ENCODE data around the gene ZNF598. TPM values are rescaled to one million over a fixed set of nuclear protein-coding genes. Genes with fewer than 3 reads are reported as not detected.

ZNF598 gene
- total RNA-seq, 4 donors from 2014 or later = 37.0 to 83.1 (median 49.2) TPM

DNA sequence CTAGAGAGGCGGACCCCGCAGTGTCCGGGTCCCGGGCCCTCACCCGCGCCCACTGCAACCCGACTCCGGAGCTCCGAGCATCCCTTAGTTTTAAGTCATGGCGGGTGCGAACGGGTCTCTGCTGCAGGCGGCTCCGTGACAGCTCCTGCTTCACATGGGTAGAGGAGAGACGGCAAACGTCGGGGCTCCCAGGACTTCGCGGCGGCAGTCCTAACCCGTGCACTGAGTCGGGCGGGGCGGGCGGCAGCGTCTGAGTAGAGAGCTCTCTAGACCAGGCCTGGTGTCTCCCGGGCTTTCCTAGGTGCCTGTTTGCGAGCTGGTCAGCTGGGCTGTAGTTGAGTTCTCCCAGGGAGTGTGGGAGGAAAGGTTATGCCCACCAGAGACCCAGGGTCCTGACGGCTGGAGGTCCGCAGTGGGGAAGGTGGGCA lies 38.5 kb upstream of the ZNF598 start:
- no peak for TF ChIP-seq POLR2A (IDR thresholded peaks at IDR 0.05)
- TF ChIP-seq EP300 (IDR thresholded peaks at IDR 0.05) = no peak
- TF ChIP-seq, protein P1, sequence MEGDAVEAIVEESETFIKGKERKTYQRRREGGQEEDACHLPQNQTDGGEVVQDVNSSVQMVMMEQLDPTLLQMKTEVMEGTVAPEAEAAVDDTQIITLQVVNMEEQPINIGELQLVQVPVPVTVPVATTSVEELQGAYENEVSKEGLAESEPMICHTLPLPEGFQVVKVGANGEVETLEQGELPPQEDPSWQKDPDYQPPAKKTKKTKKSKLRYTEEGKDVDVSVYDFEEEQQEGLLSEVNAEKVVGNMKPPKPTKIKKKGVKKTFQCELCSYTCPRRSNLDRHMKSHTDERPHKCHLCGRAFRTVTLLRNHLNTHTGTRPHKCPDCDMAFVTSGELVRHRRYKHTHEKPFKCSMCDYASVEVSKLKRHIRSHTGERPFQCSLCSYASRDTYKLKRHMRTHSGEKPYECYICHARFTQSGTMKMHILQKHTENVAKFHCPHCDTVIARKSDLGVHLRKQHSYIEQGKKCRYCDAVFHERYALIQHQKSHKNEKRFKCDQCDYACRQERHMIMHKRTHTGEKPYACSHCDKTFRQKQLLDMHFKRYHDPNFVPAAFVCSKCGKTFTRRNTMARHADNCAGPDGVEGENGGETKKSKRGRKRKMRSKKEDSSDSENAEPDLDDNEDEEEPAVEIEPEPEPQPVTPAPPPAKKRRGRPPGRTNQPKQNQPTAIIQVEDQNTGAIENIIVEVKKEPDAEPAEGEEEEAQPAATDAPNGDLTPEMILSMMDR (IDR thresholded peaks at IDR 0.05) = no peak
- Histone ChIP-seq H3K36me3 (peaks cover 0 to 51% (median 0%) of the 10 kb centered on the region in 3 donors), H3K4me1 (peaks cover 0 to 50% (median 26%) of the 10 kb centered on the region in 4 donors), H3K27ac (peak overlapping the region in 3 of 4 donors; percentile 16 to 90 (median 72)), H3K4me3 (peak overlapping the region; percentile 71 to 94 (median 88)), H3K9me3 (no peaks in the 10 kb centered on the region), H3K27me3 (no peaks in the 10 kb centered on the region)
- no peak for DNase-seq (ENCODE audit: low spot score in 2 of 2)
- WGBS, 2 donors = 1 to 17% methylated on average over 2 to 19 of the region's 30 CpGs

DNA sequence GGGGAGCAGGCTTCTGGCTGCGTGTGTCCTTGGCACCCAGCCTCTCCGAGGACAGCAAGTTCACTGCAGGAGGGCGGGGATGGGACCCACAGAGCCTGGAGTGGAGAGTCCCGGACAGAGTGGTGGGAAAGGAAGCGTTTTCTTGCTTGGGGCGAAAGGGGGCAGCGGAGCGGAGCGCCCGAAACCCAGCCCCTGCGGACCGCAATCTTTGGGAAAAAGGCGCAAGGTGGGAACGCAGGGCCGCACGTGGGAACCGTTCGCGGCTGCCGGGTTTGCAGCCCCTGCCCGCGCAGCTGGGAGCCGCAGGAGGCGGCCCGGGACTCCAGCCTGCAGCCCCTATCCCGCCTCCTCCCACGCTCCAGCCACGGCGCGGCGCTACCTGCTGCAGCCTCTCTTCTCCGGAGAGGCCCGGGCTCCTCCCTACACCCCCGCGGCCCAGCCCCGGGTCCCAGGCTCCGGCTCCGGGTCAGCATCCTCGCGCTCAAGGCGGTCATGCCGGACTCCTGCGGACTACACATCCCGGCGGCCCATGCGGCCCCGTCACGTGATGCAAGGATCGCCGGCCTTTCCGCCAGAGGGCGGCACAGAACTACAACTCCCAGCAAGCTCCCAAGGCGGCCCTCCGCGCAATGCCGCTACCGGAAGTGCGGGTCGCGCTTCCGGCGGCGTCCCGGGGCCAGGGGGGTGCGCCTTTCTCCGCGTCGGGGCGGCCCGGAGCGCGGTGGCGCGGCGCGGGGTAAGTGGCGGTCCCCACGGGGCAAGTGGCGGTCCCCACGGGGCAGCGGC lies 37.9 kb upstream of the ZNF598 start, which contains the start of the genes NTHL1 and TSC2:
NTHL1 (minus strand) TSS at position 505 of the 786 bp plus-strand sequence; CDS start at position 494, 11 bp downstream.
TSC2 (plus strand) TSS at position 656 of the 786 bp plus-strand sequence. CDS start 631 bp downstream, outside the sequence.
- peak; percentile 94 for DNase-seq (ENCODE audit: low spot score in 2 of 2)
- no peaks in the 10 kb centered on the region for H3K9me3 ChIP-seq
- 1 to 2% methylated on average over 16 to 48 of the region's 81 CpGs for WGBS, 2 donors
- peaks cover 0 to 54% (median 26%) of the 10 kb centered on the region in 4 donors for H3K4me1 ChIP-seq
- peak in 1 of 2 donors; percentile 44 for TF ChIP-seq POLR2A (IDR thresholded peaks at IDR 0.05)
- TF ChIP-seq, protein P1 (IDR thresholded peaks at IDR 0.05) = peak; percentile 43 to 84 (median 66)
- TF ChIP-seq EP300 (IDR thresholded peaks at IDR 0.05) = peak; percentile 82 to 86
- H3K4me3 ChIP-seq = peak within 1 kb of the TSS; percentile 71 to 94 (median 88)
- H3K27ac ChIP-seq = peak within 1 kb of the TSS; percentile 9 to 90 (median 70)
- H3K27me3 ChIP-seq = no peaks in the 10 kb centered on the region
- H3K36me3 ChIP-seq = peaks cover 0 to 47% (median 0%) of the 10 kb centered on the region in 3 donors

DNA sequence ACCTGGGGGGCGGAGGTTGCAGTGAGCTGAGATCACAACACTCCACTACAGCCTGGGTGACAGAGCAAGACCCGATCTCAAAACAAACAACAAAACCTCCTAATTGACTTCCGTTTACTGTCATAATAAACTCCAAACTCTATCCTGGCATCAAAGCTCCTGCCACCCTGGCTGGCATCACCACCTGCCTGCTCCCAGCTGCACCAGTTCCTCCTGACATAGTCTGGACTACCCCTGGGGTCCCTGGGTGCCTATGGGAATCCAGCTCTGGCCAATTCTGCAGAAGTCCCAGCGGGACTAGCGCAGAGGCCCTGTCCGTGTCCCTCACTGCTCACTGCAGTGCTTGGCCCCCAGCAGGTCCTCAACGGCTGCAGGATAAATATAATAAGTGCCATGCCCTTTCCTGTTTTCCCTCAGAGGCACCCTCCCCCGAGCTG lies 37.3 kb upstream of the ZNF598 start:
- peak overlapping the region; percentile 9 to 90 (median 70) for H3K27ac ChIP-seq
- H3K27me3 ChIP-seq = no peaks in the 10 kb centered on the region
- 16 to 20% methylated on average over 8 of the region's 8 CpGs for WGBS, 2 donors

DNA sequence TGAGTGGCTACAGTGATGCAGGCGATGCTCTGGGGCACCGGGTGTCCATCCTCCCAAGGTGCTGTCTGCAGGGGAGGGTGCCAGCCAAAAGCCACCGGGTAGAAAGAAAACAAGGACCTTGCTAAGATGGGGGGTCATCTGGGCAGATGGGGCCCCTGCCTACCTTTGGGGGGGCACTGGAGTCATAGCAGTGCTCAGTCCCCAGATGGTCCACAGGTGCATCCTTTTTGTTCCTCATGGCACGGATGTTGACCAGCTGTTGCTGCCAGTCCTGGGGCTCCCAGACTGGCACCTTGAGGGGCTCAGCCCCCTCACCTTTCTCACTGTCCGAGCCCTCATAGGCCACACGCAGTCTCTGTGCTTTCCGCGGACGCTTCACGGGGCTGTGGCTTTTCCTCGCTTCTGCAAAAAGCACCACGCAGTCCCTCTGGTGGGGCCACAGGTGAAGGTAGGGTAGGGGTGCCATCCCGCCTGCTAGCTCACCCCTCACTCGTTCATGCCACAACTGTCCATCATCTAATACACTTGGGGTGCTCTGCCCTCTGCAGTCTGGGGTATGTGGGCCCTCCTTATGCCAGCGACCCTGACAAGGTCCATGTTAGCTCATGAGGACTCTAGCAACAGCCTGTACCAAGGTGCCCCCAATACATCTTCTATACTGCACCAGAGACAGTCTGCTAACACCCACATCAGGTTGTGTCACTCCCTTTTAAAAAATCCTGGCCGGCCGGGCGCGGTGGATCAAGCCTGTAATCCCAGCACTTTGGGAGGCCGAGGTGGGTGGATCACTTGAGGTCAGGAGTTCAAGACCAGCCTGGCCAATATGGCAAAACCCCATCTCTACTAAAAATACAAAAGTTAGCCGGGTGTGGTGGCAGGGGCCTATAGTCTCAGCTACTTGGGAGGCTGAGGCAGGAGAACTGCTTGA lies 36.6 kb upstream of the ZNF598 start:
- peak overlapping the region in 3 of 4 donors; percentile 71 to 91 (median 86) for H3K4me3 ChIP-seq
- peaks cover 0 to 63% (median 33%) of the 10 kb centered on the region in 4 donors for H3K4me1 ChIP-seq
- TF ChIP-seq, protein P1 (IDR thresholded peaks at IDR 0.05) = no peak
- DNase-seq (ENCODE audit: low spot score in 2 of 2) = no peak
- no peaks in the 10 kb centered on the region for H3K27me3 ChIP-seq
- no peaks in the 10 kb centered on the region for H3K9me3 ChIP-seq
- peak overlapping the region in 2 of 4 donors; percentile 69 to 90 for H3K27ac ChIP-seq
- WGBS, 2 donors = 83 to 84% methylated on average over 21 of the region's 21 CpGs
- peaks cover 0 to 36% (median 0%) of the 10 kb centered on the region in 3 donors for H3K36me3 ChIP-seq

More for the DNA sequence above, 37.3 kb upstream of the ZNF598 start:
- no peaks in the 10 kb centered on the region for H3K9me3 ChIP-seq
- peak overlapping the region; percentile 71 to 94 (median 88) for H3K4me3 ChIP-seq
- TF ChIP-seq, protein P1 (IDR thresholded peaks at IDR 0.05) = no peak
- TF ChIP-seq EP300 (IDR thresholded peaks at IDR 0.05) (no peak), POLR2A (IDR thresholded peaks at IDR 0.05) (no peak)
- no peak for DNase-seq (ENCODE audit: low spot score in 2 of 2)
- peaks cover 0 to 60% (median 31%) of the 10 kb centered on the region in 4 donors for H3K4me1 ChIP-seq
- H3K36me3 ChIP-seq = peaks cover 0 to 41% (median 0%) of the 10 kb centered on the region in 3 donors
